Progenitor cell of endocrine pancreas (in vitro differentiated cells): ENCODE data around the gene PGAP2. TPM values are rescaled to one million over a fixed set of nuclear protein-coding genes. Genes with fewer than 3 reads are reported as not detected.

Source experiments
- DNase-seq: peaks from one replicate; pipeline ENCODE4 v3.0.0; 2021; ENCODE audit warnings: low spot score; ENCODE audit not compliant: unreplicated experiment
- H3K27ac Mint-ChIP-seq: 2 replicates; pipeline ENCODE4 v1.8.0; 2021; ENCODE audit warnings: mild to moderate bottlenecking, moderate library complexity, mixed read lengths
- H3K27me3 Mint-ChIP-seq: 2 replicates; pipeline ENCODE4 v1.8.0; 2021; ENCODE audit warnings: mixed read lengths
- H3K36me3 Mint-ChIP-seq: 2 replicates; pipeline ENCODE4 v1.8.0; 2022; ENCODE audit warnings: mixed read lengths; ENCODE audit not compliant: insufficient read depth
- H3K4me1 Mint-ChIP-seq: 2 replicates; pipeline ENCODE4 v1.8.0; 2021; ENCODE audit warnings: low read depth, mixed read lengths
- H3K4me3 Mint-ChIP-seq: 2 replicates; pipeline ENCODE4 v1.8.0; 2021; ENCODE audit warnings: low read depth, mild to moderate bottlenecking, moderate library complexity, mixed read lengths
- H3K9me3 Mint-ChIP-seq: 2 replicates; pipeline ENCODE4 v1.8.0; 2021; ENCODE audit warnings: low read depth, mixed read lengths
- CTCF ChIP-seq: fragments of 200-600 bp; sonication (generic); IDR thresholded peaks from one replicate; pipeline ENCODE4 v1.5.0; 2021; ENCODE audit warnings: antibody characterized with exemption, mild to moderate bottlenecking; ENCODE audit not compliant: unreplicated experiment
- total RNA-seq: library from RNA; stranded (reverse); gene quantifications from 2 replicates; pipeline ENCODE4 v1.2.1, GENCODE V29; 2021

PGAP2 gene
- total RNA-seq, 1 donor from 2014 or later = 51.3 TPM

- no peak for DNase-seq
- H3K9me3 Mint-ChIP-seq = no peaks in the 10 kb centered on the region
- no peaks in the 10 kb centered on the region for H3K36me3 Mint-ChIP-seq
- no peak overlapping the region for H3K4me3 Mint-ChIP-seq
- peaks cover 35% of the 10 kb centered on the region for H3K4me1 Mint-ChIP-seq
- no peak for TF ChIP-seq CTCF
- no peaks in the 10 kb centered on the region for H3K27me3 Mint-ChIP-seq
- peak overlapping the region; percentile 27 for H3K27ac Mint-ChIP-seq
Observed at GRCh38 chr11:3865388-3866193, 57.2 kb downstream of the PGAP2 start.

- H3K9me3 Mint-ChIP-seq = no peaks in the 10 kb centered on the region
- H3K4me3 Mint-ChIP-seq = no peak overlapping the region
- no peak for DNase-seq
- no peak for TF ChIP-seq CTCF
- H3K36me3 Mint-ChIP-seq = no peaks in the 10 kb centered on the region
- no peaks in the 10 kb centered on the region for H3K27me3 Mint-ChIP-seq
- peak overlapping the region; percentile 27 for H3K27ac Mint-ChIP-seq
- peaks cover 33% of the 10 kb centered on the region for H3K4me1 Mint-ChIP-seq
Observed at GRCh38 chr11:3866206-3866605, 57.8 kb downstream of the PGAP2 start.

GRCh38 chr11:3866836-3867208, 58.5 kb downstream of the PGAP2 start:
- Mint-ChIP-seq H3K27ac (peak overlapping the region; percentile 91), H3K36me3 (no peaks in the 10 kb centered on the region), H3K27me3 (no peaks in the 10 kb centered on the region), H3K4me3 (no peak overlapping the region), H3K4me1 (peaks cover 33% of the 10 kb centered on the region), H3K9me3 (no peaks in the 10 kb centered on the region)
- TF ChIP-seq CTCF = no peak
- no peak for DNase-seq

GRCh38 chr11:3867209-3868091, 59.1 kb downstream of the PGAP2 start:
- DNase-seq = no peak
- Mint-ChIP-seq H3K36me3 (no peaks in the 10 kb centered on the region), H3K9me3 (no peaks in the 10 kb centered on the region), H3K27ac (peak overlapping the region; percentile 91), H3K27me3 (no peaks in the 10 kb centered on the region), H3K4me3 (no peak overlapping the region), H3K4me1 (peaks cover 33% of the 10 kb centered on the region)
- TF ChIP-seq CTCF = no peak

GRCh38 chr11:3873712-3874349, 65.5 kb downstream of the PGAP2 start:
- Mint-ChIP-seq H3K9me3 (no peaks in the 10 kb centered on the region), H3K27ac (peak overlapping the region; percentile 42)

More at GRCh38 chr11:3873712-3874349, 65.5 kb downstream of the PGAP2 start:
- H3K4me3 Mint-ChIP-seq = no peak overlapping the region
- peaks cover 25% of the 10 kb centered on the region for H3K4me1 Mint-ChIP-seq
- TF ChIP-seq CTCF = no peak
- DNase-seq = no peak
- H3K27me3 Mint-ChIP-seq = no peaks in the 10 kb centered on the region
- no peaks in the 10 kb centered on the region for H3K36me3 Mint-ChIP-seq
